Mesendoderm (in vitro differentiated cells): ENCODE data around the gene RAB11FIP3.

Source experiments
- DNase-seq: peaks from one replicate; pipeline ENCODE4 v3.0.0; 2013
- H2AK5ac ChIP-seq: 2 replicates; pipeline ENCODE4 v1.6.1; 2013; ENCODE audit warnings: low read length, inconsistent platforms
- H2BK120ac ChIP-seq: 2 replicates; pipeline ENCODE4 v1.6.1; 2013; ENCODE audit warnings: low read depth, mild to moderate bottlenecking, low read length, moderate library complexity, mixed read lengths
- H2BK15ac ChIP-seq: replicated peaks from 2 replicates; pipeline ENCODE4 v1.6.1; 2013; ENCODE audit warnings: low read depth, mild to moderate bottlenecking, moderate library complexity
- H2BK5ac ChIP-seq: 2 replicates; pipeline ENCODE4 v1.6.1; 2013; ENCODE audit warnings: low read length, inconsistent platforms
- H3K18ac ChIP-seq: 2 replicates; pipeline ENCODE4 v1.6.1; 2013; ENCODE audit warnings: mild to moderate bottlenecking, low read length, mixed read lengths
- H3K23ac ChIP-seq: one replicate; pipeline ENCODE4 v1.6.1; 2013; ENCODE audit warnings: low read length
- H3K27ac ChIP-seq: 2 replicates; pipeline ENCODE4 v1.5.1; 2013; ENCODE audit warnings: low read depth, mild to moderate bottlenecking, inconsistent platforms, low read length, moderate library complexity
- H3K27me3 ChIP-seq: 2 replicates; pipeline ENCODE4 v1.6.1; 2013; ENCODE audit warnings: low read length, control low read depth, mild to moderate bottlenecking, inconsistent platforms; ENCODE audit not compliant: insufficient read depth, poor library complexity
- H3K36me3 ChIP-seq: 2 replicates; pipeline ENCODE4 v1.6.1; 2013; ENCODE audit warnings: low read length, inconsistent platforms; ENCODE audit not compliant: control insufficient read depth, insufficient read depth
- H3K4ac ChIP-seq: one replicate; pipeline ENCODE4 v1.6.1; 2013; ENCODE audit warnings: low read depth, mild to moderate bottlenecking, low read length, moderate library complexity
- H3K4me1 ChIP-seq: 2 replicates; pipeline ENCODE4 v1.6.1; 2013; ENCODE audit warnings: low read depth, low read length, inconsistent platforms; ENCODE audit not compliant: control insufficient read depth
- H3K4me2 ChIP-seq: 2 replicates; pipeline ENCODE4 v1.6.1; 2013; ENCODE audit warnings: low read length
- H3K4me3 ChIP-seq: 2 replicates; pipeline ENCODE4 v1.5.1; 2013; ENCODE audit warnings: mild to moderate bottlenecking, low read length
- H3K56ac ChIP-seq: one replicate; pipeline ENCODE4 v1.6.1; 2013; ENCODE audit warnings: low read length
- H3K79me1 ChIP-seq: 2 replicates; pipeline ENCODE4 v1.6.1; 2013; ENCODE audit warnings: low read length, inconsistent platforms
- H3K79me2 ChIP-seq: 2 replicates; pipeline ENCODE4 v1.6.1; 2013; ENCODE audit warnings: mild to moderate bottlenecking, low read length; ENCODE audit not compliant: control insufficient read depth, insufficient read depth
- H3K9ac ChIP-seq: 2 replicates; pipeline ENCODE4 v1.6.1; 2013; ENCODE audit warnings: low read length, inconsistent platforms
- H4K5ac ChIP-seq: one replicate; pipeline ENCODE4 v1.6.1; 2013; ENCODE audit warnings: low read length
- H4K8ac ChIP-seq: one replicate; pipeline ENCODE4 v1.6.1; 2013; ENCODE audit warnings: low read depth, mild to moderate bottlenecking, control low read depth, low read length, moderate library complexity
- WGBS: extraction: QIAGEN DNeasy Blood & Tissue Kit; methylation state at CpG from one replicate; pipeline ENCODE4 v1.1.7; 2013; ENCODE audit warnings: low lambda C conversion rate, missing lambda C conversion rate; ENCODE audit not compliant: insufficient coverage; ENCODE audit errors: extremely low coverage; 5-methylcytosine and 5-hydroxymethylcytosine counted together

Gene RAB11FIP3

GRCh38 chr16:425740-426114, 278 bp downstream of the RAB11FIP3 start:
- peak overlapping the region; percentile 84 for H3K56ac ChIP-seq
- WGBS: no CpG with 5 or more reads among the region's 63 CpGs
- H3K27me3 ChIP-seq: peaks cover 7% of the 10 kb centered on the region
- H3K27ac ChIP-seq: no peak overlapping the region
- no peak overlapping the region for H2AK5ac ChIP-seq
- no peak overlapping the region for H2BK120ac ChIP-seq
- no peak overlapping the region for H4K8ac ChIP-seq
- H3K79me1 ChIP-seq: peaks cover 14% of the 10 kb centered on the region
- H3K9ac ChIP-seq: peak overlapping the region; percentile 65
- H3K36me3 ChIP-seq: no peaks in the 10 kb centered on the region
- no peak overlapping the region for H3K23ac ChIP-seq
- no peak overlapping the region for H4K5ac ChIP-seq
- no peak for DNase-seq
- H3K4me2 ChIP-seq: peak overlapping the region; percentile 73
- no peak overlapping the region for H2BK5ac ChIP-seq
- peak overlapping the region; percentile 92 for H3K18ac ChIP-seq
- no peak overlapping the region for H2BK15ac ChIP-seq
- no peaks in the 10 kb centered on the region for H3K4me1 ChIP-seq
- peaks cover 22% of the 10 kb centered on the region for H3K79me2 ChIP-seq
- H3K4ac ChIP-seq: peak overlapping the region; percentile 75
- H3K4me3 ChIP-seq: peak overlapping the region; percentile 45

GRCh38 chr16:426115-426905, 861 bp downstream of the RAB11FIP3 start:
- H3K18ac ChIP-seq: peak overlapping the region; percentile 92
- H3K56ac ChIP-seq: peak overlapping the region; percentile 84
- WGBS: no CpG with 5 or more reads among the region's 97 CpGs
- H3K27ac ChIP-seq: no peak overlapping the region
- H2BK15ac ChIP-seq: no peak overlapping the region
- peak overlapping the region; percentile 65 for H3K9ac ChIP-seq
- H2AK5ac ChIP-seq: no peak overlapping the region
- H3K27me3 ChIP-seq: peaks cover 7% of the 10 kb centered on the region
- peak overlapping the region; percentile 75 for H3K4ac ChIP-seq
- peak; percentile 32 for DNase-seq
- H4K8ac ChIP-seq: no peak overlapping the region
- H3K4me2 ChIP-seq: peak overlapping the region; percentile 73
- H3K23ac ChIP-seq: peak overlapping the region; percentile 80
- peak overlapping the region; percentile 45 for H3K4me3 ChIP-seq
- no peak overlapping the region for H4K5ac ChIP-seq
- H3K4me1 ChIP-seq: no peaks in the 10 kb centered on the region
- H2BK120ac ChIP-seq: no peak overlapping the region
- H3K79me2 ChIP-seq: peaks cover 25% of the 10 kb centered on the region
- H3K36me3 ChIP-seq: no peaks in the 10 kb centered on the region
- no peak overlapping the region for H2BK5ac ChIP-seq
- peaks cover 16% of the 10 kb centered on the region for H3K79me1 ChIP-seq

GRCh38 chr16:426906-427249, 1.4 kb downstream of the RAB11FIP3 start:
- Histone ChIP-seq H3K27me3 (peaks cover 7% of the 10 kb centered on the region), H3K23ac (no peak overlapping the region), H3K9ac (peak overlapping the region; percentile 65), H3K4me1 (no peaks in the 10 kb centered on the region), H2BK15ac (no peak overlapping the region), H4K8ac (no peak overlapping the region), H3K4ac (no peak overlapping the region), H3K79me1 (peaks cover 16% of the 10 kb centered on the region), H2BK120ac (no peak overlapping the region), H4K5ac (no peak overlapping the region), H3K27ac (no peak overlapping the region), H2BK5ac (no peak overlapping the region), H2AK5ac (no peak overlapping the region), H3K4me3 (peak overlapping the region; percentile 45), H3K56ac (peak overlapping the region; percentile 84), H3K18ac (no peak overlapping the region), H3K79me2 (peaks cover 25% of the 10 kb centered on the region), H3K36me3 (no peaks in the 10 kb centered on the region), H3K4me2 (peak overlapping the region; percentile 73)
- DNase-seq: no peak
- no CpG with 5 or more reads among the region's 13 CpGs for WGBS

GRCh38 chr16:427250-427649, 1.8 kb downstream of the RAB11FIP3 start:
- no CpG with 5 or more reads among the region's 10 CpGs for WGBS
- Histone ChIP-seq H3K18ac (no peak overlapping the region), H3K27me3 (peaks cover 7% of the 10 kb centered on the region), H4K5ac (no peak overlapping the region), H4K8ac (no peak overlapping the region), H3K56ac (peak overlapping the region; percentile 84), H3K79me2 (peaks cover 25% of the 10 kb centered on the region), H3K79me1 (peaks cover 16% of the 10 kb centered on the region), H2BK5ac (no peak overlapping the region), H3K4me2 (peak overlapping the region; percentile 73), H2AK5ac (no peak overlapping the region), H3K4me3 (no peak overlapping the region), H3K4ac (no peak overlapping the region), H2BK15ac (no peak overlapping the region), H3K36me3 (no peaks in the 10 kb centered on the region), H3K27ac (no peak overlapping the region), H3K4me1 (no peaks in the 10 kb centered on the region), H3K9ac (peak overlapping the region; percentile 65), H3K23ac (no peak overlapping the region), H2BK120ac (no peak overlapping the region)
- no peak for DNase-seq

- no peak overlapping the region for H2BK5ac ChIP-seq
- no peak overlapping the region for H2BK120ac ChIP-seq
- H3K4me3 ChIP-seq: no peak overlapping the region
- H3K18ac ChIP-seq: no peak overlapping the region
- H3K4me2 ChIP-seq: no peak overlapping the region
- no peak overlapping the region for H3K4ac ChIP-seq
- no peak overlapping the region for H2AK5ac ChIP-seq
- no peak overlapping the region for H3K9ac ChIP-seq
- H3K36me3 ChIP-seq: no peaks in the 10 kb centered on the region
- peaks cover 16% of the 10 kb centered on the region for H3K79me1 ChIP-seq
- H3K27me3 ChIP-seq: no peaks in the 10 kb centered on the region
- H3K79me2 ChIP-seq: peaks cover 25% of the 10 kb centered on the region
- H4K8ac ChIP-seq: no peak overlapping the region
- 100% methylated on average over 1 of the region's 7 CpGs for whole genome bisulfite sequencing
- no peak for DNase-seq
- no peak overlapping the region for H3K56ac ChIP-seq
- no peak overlapping the region for H3K23ac ChIP-seq
- no peak overlapping the region for H2BK15ac ChIP-seq
- H3K4me1 ChIP-seq: no peaks in the 10 kb centered on the region
- no peak overlapping the region for H4K5ac ChIP-seq
- H3K27ac ChIP-seq: no peak overlapping the region
Measured at GRCh38 chr16:430904-431303, 5.5 kb downstream of the RAB11FIP3 start.

GRCh38 chr16:440627-441026, 15.2 kb downstream of the RAB11FIP3 start:
- Histone ChIP-seq H3K27ac (no peak overlapping the region), H3K4me1 (no peaks in the 10 kb centered on the region), H3K9ac (no peak overlapping the region), H3K36me3 (no peaks in the 10 kb centered on the region), H3K56ac (no peak overlapping the region), H2BK120ac (no peak overlapping the region), H2BK5ac (no peak overlapping the region), H2BK15ac (no peak overlapping the region), H3K79me1 (peaks cover 11% of the 10 kb centered on the region), H4K8ac (no peak overlapping the region), H3K4ac (no peak overlapping the region), H4K5ac (no peak overlapping the region), H3K79me2 (peaks cover 7% of the 10 kb centered on the region), H3K4me3 (no peak overlapping the region), H3K18ac (no peak overlapping the region), H3K4me2 (no peak overlapping the region), H3K27me3 (no peaks in the 10 kb centered on the region), H3K23ac (no peak overlapping the region), H2AK5ac (no peak overlapping the region)
- DNase-seq: no peak
- no CpG with 5 or more reads among the region's 6 CpGs for WGBS
